HAP-1 (cell line): Measurements from ENCODE around the gene RNASE11.
A peak's percentile ranks its signal among the peaks of the same experiment; 100 is the strongest.

Source experiments
- DNase-seq, 2 experiments: peaks; one replicate each; pipeline ENCODE4 v3.0.0-alpha.2; 2016 to 2020; ENCODE audit warnings: low spot score in 2 of 2
- H3K27me3 ChIP-seq: fragments of 250-450 bp; sonication (Bioruptor Pico); 2 replicates; pipeline ENCODE4 v1.5.1; 2020; ENCODE audit warnings: low read depth, mild to moderate bottlenecking, moderate library complexity
- H3K36me3 ChIP-seq: fragments of 250-450 bp; sonication (Bioruptor Pico); replicated peaks from 2 replicates; pipeline ENCODE4 v1.5.1; 2020; ENCODE audit warnings: mild to moderate bottlenecking
- H3K4me1 ChIP-seq: fragments of 250-450 bp; sonication (Bioruptor Pico); 2 replicates; pipeline ENCODE4 v1.5.1; 2020; ENCODE audit warnings: mild to moderate bottlenecking
- H3K4me3 ChIP-seq: fragments of 250-450 bp; sonication (Bioruptor Pico); 2 replicates; pipeline ENCODE4 v1.5.1; 2020; ENCODE audit warnings: mild to moderate bottlenecking, moderate library complexity
- H3K9me3 ChIP-seq: fragments of 250-450 bp; sonication (Bioruptor Pico); 2 replicates; pipeline ENCODE4 v1.5.1; 2020; ENCODE audit warnings: mild to moderate bottlenecking, moderate library complexity
- in situ Hi-C: fragments of 300-500 bp; cut with MboI; formaldehyde crosslinking; loops from 3 replicates; pipeline ENCODE4 v1.14.3; 2020; ENCODE audit warnings: low sequenced_read_pairs, inconsistent platforms, mixed read lengths

Gene RNASE11

GRCh38 chr14:20587489-20588154 is at the start of gene RNASE11:
Gene RNASE11 (minus strand): TSS chr14:20588001.
- no peak for DNase-seq
- Histone ChIP-seq H3K27me3 (peaks cover 21% of the 10 kb centered on the region), H3K36me3 (no peaks in the 10 kb centered on the region), H3K4me3 (no peak within 1 kb of the TSS), H3K4me1 (no peaks in the 10 kb centered on the region), H3K9me3 (no peaks in the 10 kb centered on the region)
- in situ Hi-C loops = no loop called here

- peak; percentile 75 to 88 for DNase-seq
- H3K4me3 ChIP-seq = peak overlapping the region; percentile 53
- in situ Hi-C loops = loop anchor here (5.0 kb wide), 1 partner anchor 49 kb away; the partner anchor contains the start of gene RNASE4
- peaks cover 10% of the 10 kb centered on the region for H3K27me3 ChIP-seq
- peaks cover 4% of the 10 kb centered on the region for H3K4me1 ChIP-seq
- H3K36me3 ChIP-seq = no peaks in the 10 kb centered on the region
- no peaks in the 10 kb centered on the region for H3K9me3 ChIP-seq
These were observed 45.3 kb upstream of the RNASE11 start for GRCh38 chr14:20632831-20633691.

GRCh38 chr14:20632448-20632830 is 44.6 kb upstream of the RNASE11 start:
- in situ Hi-C loops = loop anchor here (5.0 kb wide), 1 partner anchor 50 kb away; the partner anchor contains the start of gene RNASE4
- no peaks in the 10 kb centered on the region for H3K36me3 ChIP-seq
- peaks cover 4% of the 10 kb centered on the region for H3K4me1 ChIP-seq
- H3K9me3 ChIP-seq = no peaks in the 10 kb centered on the region
- peak; percentile 45 to 50 for DNase-seq
- H3K4me3 ChIP-seq = peak overlapping the region; percentile 53
- H3K27me3 ChIP-seq = peaks cover 11% of the 10 kb centered on the region

- in situ Hi-C loops = loop anchor here (5.0 kb wide), 1 partner anchor 50 kb away; the partner anchor contains the start of gene RNASE4
- DNase-seq = peak; percentile 55 to 82
- H3K9me3 ChIP-seq = no peaks in the 10 kb centered on the region
- H3K4me3 ChIP-seq = peak overlapping the region; percentile 53
- H3K36me3 ChIP-seq = no peaks in the 10 kb centered on the region
- peaks cover 11% of the 10 kb centered on the region for H3K27me3 ChIP-seq
- H3K4me1 ChIP-seq = peaks cover 4% of the 10 kb centered on the region
These were observed 44.1 kb upstream of the RNASE11 start for GRCh38 chr14:20631880-20632389.

- peak overlapping the region; percentile 53 for H3K4me3 ChIP-seq
- in situ Hi-C loops = loop anchor here (5.0 kb wide), 1 partner anchor 51 kb away; the partner anchor contains the start of gene RNASE4
- no peaks in the 10 kb centered on the region for H3K36me3 ChIP-seq
- peaks cover 4% of the 10 kb centered on the region for H3K4me1 ChIP-seq
- H3K9me3 ChIP-seq = no peaks in the 10 kb centered on the region
- peak; percentile 69 to 75 for DNase-seq
- peaks cover 9% of the 10 kb centered on the region for H3K27me3 ChIP-seq
These were observed 43.5 kb upstream of the RNASE11 start for GRCh38 chr14:20631023-20631879.

- DNase-seq = peak; percentile 76 to 80
- in situ Hi-C loops = loop anchor here (5.0 kb wide), 1 partner anchor 52 kb away; the partner anchor contains the start of gene RNASE4
- H3K36me3 ChIP-seq = no peaks in the 10 kb centered on the region
- H3K9me3 ChIP-seq = no peaks in the 10 kb centered on the region
- H3K4me3 ChIP-seq = peak overlapping the region; percentile 53
- H3K27me3 ChIP-seq = peaks cover 9% of the 10 kb centered on the region
- H3K4me1 ChIP-seq = peaks cover 4% of the 10 kb centered on the region
These were observed 42.7 kb upstream of the RNASE11 start for GRCh38 chr14:20630340-20631022.

- no peak overlapping the region for H3K4me3 ChIP-seq
- H3K4me1 ChIP-seq = peaks cover 4% of the 10 kb centered on the region
- H3K9me3 ChIP-seq = no peaks in the 10 kb centered on the region; the same call in 1 of the 2 replicates
- DNase-seq = no peak
- peaks cover 9% of the 10 kb centered on the region for H3K27me3 ChIP-seq
- in situ Hi-C loops = no loop called here
- no peaks in the 10 kb centered on the region for H3K36me3 ChIP-seq
These were observed 40.5 kb upstream of the RNASE11 start for GRCh38 chr14:20628063-20628854.

- peaks cover 9% of the 10 kb centered on the region for H3K27me3 ChIP-seq
- H3K4me1 ChIP-seq = peaks cover 4% of the 10 kb centered on the region
- H3K9me3 ChIP-seq = no peaks in the 10 kb centered on the region; the same call in 1 of the 2 replicates
- in situ Hi-C loops = no loop called here
- no peak for DNase-seq
- no peak overlapping the region for H3K4me3 ChIP-seq
- no peaks in the 10 kb centered on the region for H3K36me3 ChIP-seq
These were observed 39.7 kb upstream of the RNASE11 start for GRCh38 chr14:20627346-20628027.

- H3K36me3 ChIP-seq = no peaks in the 10 kb centered on the region
- H3K4me3 ChIP-seq = no peak overlapping the region
- in situ Hi-C loops = no loop called here
- no peak for DNase-seq
- H3K4me1 ChIP-seq = peaks cover 1% of the 10 kb centered on the region
- H3K9me3 ChIP-seq = no peaks in the 10 kb centered on the region; the same call in 1 of the 2 replicates
- H3K27me3 ChIP-seq = peaks cover 9% of the 10 kb centered on the region
These were observed 38.5 kb upstream of the RNASE11 start for GRCh38 chr14:20626274-20626673.

- no peaks in the 10 kb centered on the region for H3K36me3 ChIP-seq
- H3K9me3 ChIP-seq = no peaks in the 10 kb centered on the region; the same call in 1 of the 2 replicates
- no peak for DNase-seq
- no peak overlapping the region for H3K4me3 ChIP-seq
- peaks cover 9% of the 10 kb centered on the region for H3K27me3 ChIP-seq
- in situ Hi-C loops = no loop called here
- no peaks in the 10 kb centered on the region; the same call in none of the 2 replicates for H3K4me1 ChIP-seq
These were observed 36.8 kb upstream of the RNASE11 start for GRCh38 chr14:20624495-20625070.

GRCh38 chr14:20623798-20624197 is 36.0 kb upstream of the RNASE11 start:
- H3K27me3 ChIP-seq = peaks cover 5% of the 10 kb centered on the region
- H3K9me3 ChIP-seq = no peaks in the 10 kb centered on the region; the same call in 1 of the 2 replicates
- no peaks in the 10 kb centered on the region; the same call in none of the 2 replicates for H3K4me1 ChIP-seq
- in situ Hi-C loops = no loop called here
- DNase-seq = no peak
- H3K36me3 ChIP-seq = no peaks in the 10 kb centered on the region
- H3K4me3 ChIP-seq = no peak overlapping the region
